ENCODE measurements around the gene NELFA.

GRCh38 chr4:1933700-1934099, 75.1 kb downstream of the NELFA start:
- TF ChIP-seq MAX (IDR thresholded peaks at IDR 0.05) (no peak), CTCF (IDR thresholded peaks at IDR 0.05; ENCODE audit: low read depth, low read length, missing input control) (no peak), RAD21 (IDR thresholded peaks at IDR 0.05) (no peak), JUND (IDR thresholded peaks at IDR 0.05) (no peak), SP1 (IDR thresholded peaks at IDR 0.05) (no peak), TAF1 (conservative IDR thresholded peaks at IDR 0.05) (no peak), GABPA (IDR thresholded peaks at IDR 0.05 in 1 of 2, conservative IDR thresholded peaks at IDR 0.05 in 1 of 2) (no peak), ZBTB33 (IDR thresholded peaks at IDR 0.05) (no peak), YY1 (IDR thresholded peaks at IDR 0.05) (no peak), HNF4G (IDR thresholded peaks at IDR 0.05) (no peak)
- TF ChIP-seq, protein P1, sequence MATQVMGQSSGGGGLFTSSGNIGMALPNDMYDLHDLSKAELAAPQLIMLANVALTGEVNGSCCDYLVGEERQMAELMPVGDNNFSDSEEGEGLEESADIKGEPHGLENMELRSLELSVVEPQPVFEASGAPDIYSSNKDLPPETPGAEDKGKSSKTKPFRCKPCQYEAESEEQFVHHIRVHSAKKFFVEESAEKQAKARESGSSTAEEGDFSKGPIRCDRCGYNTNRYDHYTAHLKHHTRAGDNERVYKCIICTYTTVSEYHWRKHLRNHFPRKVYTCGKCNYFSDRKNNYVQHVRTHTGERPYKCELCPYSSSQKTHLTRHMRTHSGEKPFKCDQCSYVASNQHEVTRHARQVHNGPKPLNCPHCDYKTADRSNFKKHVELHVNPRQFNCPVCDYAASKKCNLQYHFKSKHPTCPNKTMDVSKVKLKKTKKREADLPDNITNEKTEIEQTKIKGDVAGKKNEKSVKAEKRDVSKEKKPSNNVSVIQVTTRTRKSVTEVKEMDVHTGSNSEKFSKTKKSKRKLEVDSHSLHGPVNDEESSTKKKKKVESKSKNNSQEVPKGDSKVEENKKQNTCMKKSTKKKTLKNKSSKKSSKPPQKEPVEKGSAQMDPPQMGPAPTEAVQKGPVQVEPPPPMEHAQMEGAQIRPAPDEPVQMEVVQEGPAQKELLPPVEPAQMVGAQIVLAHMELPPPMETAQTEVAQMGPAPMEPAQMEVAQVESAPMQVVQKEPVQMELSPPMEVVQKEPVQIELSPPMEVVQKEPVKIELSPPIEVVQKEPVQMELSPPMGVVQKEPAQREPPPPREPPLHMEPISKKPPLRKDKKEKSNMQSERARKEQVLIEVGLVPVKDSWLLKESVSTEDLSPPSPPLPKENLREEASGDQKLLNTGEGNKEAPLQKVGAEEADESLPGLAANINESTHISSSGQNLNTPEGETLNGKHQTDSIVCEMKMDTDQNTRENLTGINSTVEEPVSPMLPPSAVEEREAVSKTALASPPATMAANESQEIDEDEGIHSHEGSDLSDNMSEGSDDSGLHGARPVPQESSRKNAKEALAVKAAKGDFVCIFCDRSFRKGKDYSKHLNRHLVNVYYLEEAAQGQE (IDR thresholded peaks at IDR 0.05), result no peak
- TF ChIP-seq, protein P2, sequence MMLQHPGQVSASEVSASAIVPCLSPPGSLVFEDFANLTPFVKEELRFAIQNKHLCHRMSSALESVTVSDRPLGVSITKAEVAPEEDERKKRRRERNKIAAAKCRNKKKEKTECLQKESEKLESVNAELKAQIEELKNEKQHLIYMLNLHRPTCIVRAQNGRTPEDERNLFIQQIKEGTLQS (IDR thresholded peaks at IDR 0.05), result no peak
